Globus pallidus (tissue), 1 donor: ENCODE measurements around the gene PPM1H.

ENCODE experiments used
- DNase-seq: peaks from one replicate; pipeline ENCODE4 v3.0.0-alpha.2; 2015; ENCODE audit warnings: low spot score

Gene PPM1H

DNA sequence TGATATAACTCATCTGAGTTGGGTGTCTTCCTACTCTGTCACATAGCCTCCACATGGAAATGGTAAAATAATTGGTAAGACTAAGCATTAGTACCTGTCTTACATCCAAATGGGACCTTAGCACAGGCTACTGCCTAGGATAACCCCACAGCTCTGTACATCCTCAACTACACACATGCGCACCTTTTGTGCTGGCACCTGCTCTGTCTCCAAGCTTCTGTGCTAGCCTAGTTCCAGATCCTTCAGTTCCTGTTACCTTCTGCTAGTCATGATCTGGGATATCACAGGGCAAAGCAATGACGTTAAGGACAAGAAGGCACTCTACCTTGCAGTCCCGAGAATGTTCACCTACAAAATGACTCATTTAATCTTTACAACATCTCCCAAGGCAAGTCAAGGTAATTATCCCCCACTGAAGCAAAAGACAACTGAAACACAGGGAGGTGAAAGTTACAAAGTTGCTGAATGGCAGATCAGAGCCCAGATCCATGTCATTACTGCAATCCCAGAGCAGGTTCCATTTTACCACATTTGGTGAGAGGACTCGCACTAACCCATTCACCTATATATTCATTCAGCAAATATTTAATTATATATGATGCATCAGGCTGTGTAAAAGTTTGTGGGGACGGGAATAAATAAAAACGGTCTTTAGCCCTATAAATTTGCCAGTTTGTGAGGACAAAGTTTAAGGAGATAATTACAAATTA lies 61.7 kb downstream of the PPM1H start:
- no peak for DNase-seq

DNA sequence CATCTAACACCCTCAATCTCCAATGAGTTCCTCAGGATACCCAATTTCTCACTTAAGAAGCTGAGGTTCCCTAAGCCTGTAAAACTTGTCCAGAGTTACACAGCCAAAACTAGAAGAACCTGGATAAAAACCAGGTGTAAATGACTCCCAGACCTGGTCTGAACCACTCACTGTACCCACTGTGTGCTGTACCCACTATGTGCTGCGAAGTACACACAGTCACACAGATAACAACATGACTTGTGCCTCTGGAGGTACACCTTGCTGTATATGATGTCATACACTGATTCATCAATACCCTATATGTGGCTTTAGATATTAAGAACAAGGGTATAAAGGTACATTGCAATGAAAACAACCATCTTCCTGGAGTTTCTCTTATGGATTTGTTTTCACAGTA lies 66.1 kb downstream of the PPM1H start:
- DNase-seq, result no peak

DNA sequence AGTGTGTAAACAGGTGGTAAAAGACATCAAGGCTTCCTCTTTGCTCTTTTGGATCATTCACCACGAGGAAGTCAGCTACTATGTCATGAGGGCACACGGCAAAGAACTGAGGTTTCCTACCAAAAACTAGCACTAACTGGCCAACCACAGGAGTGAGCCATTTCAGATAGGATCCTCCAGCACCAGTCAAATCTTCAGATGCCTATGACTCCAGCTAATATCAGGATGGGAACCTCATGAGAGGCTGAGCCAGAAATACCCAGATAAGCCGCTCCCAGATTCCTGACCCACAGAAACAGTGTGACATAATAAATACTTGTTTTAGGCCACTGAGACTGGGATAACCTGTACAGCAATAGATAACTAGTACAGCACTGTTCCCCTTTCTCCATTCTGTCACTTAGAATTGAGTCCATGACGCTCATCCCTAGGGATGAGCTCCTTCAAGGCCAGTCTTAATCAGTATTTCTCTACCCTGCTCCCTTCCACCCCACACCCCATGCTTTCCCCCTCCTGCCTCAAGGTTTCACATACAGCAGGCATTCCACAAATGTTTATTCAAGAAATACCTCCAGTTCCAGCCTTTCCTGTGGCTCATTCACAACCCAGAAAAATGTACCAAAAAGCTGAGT lies 68.4 kb downstream of the PPM1H start:
- DNase-seq, result no peak

DNA sequence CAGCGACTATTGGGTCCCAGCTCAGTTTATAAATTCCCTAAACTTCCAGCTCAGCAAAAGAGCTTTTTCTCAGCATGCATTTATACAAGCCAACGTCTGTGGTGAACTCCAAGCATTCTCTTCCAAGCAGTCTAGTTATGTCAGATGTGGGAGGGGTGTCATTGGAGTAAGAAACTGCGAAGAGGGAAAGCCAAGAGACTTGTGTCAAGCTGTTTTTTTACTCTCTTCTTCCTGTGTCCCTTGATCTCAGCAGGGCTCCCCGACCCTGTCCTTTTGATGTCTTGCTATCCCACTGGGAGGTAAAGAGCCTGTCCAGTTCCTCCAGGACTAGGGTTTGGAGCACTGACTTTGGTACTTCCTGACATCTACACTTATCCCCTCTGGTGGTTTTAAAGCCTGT lies 69.0 kb downstream of the PPM1H start:
- no peak for DNase-seq

DNA sequence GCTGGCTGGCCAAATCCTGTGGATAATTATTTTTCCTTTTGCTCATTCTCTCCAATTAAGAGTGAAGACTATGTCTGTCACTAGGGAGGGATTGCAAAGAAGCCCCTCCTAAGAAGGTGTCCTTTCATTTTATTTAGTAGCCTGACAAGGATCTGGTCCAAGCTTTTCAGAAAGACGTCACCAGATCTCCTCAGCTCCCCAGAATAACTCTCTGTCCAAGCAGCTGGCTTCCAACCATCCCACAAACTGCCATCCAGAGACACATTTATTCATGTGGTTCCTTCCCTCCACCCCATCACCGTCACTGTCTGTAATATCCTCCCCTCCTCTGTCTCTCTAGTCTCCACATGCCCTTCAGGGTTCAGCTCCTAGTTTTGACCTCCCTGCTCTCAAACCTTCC lies 69.9 kb downstream of the PPM1H start:
- DNase-seq, result peak; percentile 72

DNA sequence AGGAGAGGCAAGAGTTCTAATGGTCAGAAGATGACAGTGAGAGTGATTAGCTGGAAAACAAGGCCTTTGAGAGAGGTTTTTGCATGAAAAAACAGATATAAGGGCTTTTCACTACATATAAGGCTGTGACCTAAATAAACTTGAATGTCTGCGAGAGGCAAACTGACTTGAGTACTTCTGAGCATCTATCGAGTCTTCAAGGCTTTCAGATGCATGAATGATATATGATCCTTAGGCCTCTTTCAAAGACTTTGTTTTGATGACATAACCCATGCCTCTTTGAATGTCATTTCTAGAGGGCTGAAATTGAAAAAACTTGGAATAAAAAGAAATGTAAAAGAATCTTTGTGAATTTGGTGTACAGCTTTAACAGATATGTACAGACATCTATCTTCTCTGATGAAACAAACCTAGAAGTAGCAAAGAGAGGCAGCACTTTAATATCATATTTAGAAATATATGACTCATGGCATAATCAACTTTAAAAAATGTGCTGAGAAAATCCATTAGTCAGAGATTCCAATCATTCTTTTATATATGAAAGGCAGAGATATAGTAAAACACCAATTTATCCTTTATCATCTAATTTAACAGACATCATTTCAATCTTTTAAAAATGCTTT lies 72.6 kb downstream of the PPM1H start:
- DNase-seq, result no peak

DNA sequence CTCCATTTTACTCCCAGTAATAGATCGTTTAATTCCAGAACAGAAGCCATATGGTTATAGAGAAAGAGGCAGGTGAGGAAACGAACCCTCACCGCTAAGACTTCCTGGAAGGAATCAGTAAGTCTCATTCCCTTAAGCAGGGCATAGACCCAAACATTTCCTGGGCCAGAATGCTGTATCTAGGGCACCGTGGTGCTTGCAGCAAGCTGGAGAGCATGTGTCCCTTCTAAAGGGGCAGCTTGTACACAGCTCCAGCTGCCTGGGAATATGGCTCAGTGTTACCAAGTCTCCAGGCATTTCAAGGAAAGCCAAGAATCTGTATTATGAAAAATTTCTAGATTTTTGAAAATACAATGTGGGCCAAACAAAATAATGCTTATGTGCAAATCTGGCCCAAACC lies 73.4 kb downstream of the PPM1H start:
- no peak for DNase-seq

DNA sequence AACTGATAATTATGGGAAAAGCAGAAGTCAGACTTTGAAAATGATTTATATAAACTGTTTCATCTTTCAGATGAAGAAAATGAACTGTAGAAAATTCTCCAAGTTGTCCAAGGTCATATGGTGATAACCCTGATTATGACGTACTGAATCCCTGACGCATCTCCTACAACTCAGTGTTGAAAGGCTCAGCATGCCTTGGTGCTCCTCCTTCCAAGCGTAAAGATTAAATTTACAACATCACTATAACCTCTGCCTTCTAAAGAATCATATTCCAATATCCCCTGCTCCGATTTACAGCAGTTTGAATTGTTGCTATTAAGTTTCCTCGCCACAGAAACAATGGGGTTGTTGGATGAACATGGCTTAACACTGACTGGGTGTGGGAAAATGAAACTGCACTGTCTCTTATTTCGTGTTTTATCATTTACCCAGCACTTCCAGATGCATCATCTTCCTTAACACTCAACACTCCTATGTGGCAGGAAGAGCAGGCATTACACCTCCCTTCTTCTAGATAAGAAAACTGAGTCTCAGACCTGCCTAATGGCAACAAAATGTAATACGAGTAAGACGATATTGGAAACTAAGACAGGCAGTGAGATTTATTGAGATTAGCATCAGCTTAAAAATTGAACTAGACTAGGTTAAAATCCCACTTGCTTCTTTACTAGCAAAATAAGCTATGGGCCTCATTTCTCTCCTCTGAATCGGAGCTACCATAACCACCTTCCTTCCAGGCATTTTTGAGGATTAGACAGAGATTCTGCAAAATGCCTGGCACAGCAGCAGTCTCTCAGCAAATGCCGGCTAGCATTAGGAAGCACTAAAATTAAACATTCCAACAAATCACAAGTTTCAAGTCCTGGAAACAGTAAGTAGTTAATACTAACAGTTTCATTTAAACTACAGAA lies 74.2 kb downstream of the PPM1H start:
- DNase-seq, result peak; percentile 55

DNA sequence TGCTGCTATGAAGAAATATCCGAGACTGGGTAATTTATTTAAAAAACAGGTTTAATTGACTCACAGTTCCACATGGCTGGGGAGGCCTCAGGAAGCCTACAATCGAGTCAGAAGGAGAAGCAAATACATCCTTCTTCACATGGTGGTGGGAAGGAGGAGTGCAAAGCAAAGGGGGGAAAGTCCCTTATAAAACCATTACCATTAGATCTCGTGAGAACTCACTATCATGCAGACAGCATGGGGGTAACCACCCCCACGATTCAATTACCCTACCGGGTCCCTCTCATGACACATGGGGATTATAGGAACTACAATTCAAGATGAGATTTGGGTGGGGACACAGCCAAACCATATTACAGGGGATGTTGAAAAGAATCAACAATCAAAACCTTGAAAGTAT lies 74.9 kb downstream of the PPM1H start:
- DNase-seq, result no peak

DNA sequence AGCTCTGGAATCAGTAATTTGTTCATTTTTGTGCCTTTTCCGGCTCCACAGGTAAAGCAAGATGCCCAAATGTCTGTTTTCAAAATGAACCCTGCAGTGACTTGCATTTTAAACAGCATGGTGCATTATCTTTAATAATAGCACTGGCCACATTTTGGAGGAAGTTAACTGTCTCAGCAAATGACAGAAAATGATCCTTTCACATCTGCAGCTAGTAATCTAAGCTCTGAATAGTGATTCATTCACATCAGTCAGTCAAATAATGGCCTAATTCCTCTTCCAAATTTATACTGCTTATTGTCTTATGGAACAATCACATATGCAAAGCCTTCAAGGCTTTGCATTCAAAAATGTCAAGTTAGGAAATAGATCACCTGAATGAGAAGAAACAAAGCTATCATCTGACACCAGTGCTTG lies 75.6 kb downstream of the PPM1H start:
- DNase-seq, result peak; percentile 51

DNA sequence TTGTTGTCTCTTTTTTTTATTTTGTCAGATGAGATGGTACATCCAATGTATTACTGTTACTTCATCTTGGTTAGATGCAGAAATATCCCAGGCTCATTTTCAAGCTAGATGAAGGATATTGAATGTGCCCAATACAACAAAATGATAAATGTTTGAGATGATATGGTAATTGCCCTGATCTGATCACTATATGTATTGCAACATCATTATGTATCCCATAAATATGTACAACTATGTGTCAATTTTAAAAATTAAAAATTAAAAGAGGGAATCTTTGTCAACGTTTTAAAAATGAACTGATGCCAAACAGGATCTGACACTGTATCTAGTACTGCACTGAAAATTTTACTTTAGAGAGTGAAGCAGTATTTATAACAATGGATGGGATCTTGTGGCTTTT lies 78.5 kb downstream of the PPM1H start:
- no peak for DNase-seq

DNA sequence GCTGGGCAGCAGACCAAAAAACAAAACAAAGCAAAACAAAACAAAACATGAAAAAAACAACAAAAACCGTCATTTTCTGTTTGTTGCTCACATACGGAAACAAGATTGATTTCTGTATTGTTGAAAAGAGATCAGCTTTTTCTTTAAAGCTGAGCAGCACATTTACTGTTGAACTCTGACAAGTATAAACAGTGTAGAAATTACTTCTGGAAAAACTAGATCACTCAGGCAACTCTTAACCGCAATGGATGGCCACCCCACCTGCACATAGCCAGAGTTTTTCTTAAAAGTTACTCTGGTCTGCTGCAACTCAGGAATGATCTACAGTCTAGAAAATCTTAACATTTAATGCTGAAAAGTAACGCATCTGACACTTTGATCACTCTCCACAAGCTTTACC lies 80.9 kb downstream of the PPM1H start:
- DNase-seq, result no peak

DNA sequence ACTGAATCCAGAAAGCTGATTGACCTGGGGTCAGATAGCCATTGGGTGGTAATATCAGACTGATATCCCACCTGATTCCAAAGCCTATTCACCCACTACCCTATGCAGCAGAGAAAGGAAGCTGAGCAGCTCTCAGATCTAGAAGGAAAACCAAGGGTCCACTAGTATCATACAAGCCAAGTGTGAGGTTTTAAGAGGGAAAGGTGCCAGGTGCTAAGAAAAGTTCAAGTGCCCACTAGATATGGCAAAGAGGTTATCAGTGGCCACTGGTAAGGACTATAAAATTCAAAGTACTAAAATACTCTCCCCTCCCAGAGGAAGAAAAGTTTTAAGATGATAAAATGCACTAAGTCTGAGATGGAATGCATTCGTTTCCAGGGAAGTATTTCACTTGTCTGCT lies 85.6 kb downstream of the PPM1H start:
- DNase-seq, result no peak

DNA sequence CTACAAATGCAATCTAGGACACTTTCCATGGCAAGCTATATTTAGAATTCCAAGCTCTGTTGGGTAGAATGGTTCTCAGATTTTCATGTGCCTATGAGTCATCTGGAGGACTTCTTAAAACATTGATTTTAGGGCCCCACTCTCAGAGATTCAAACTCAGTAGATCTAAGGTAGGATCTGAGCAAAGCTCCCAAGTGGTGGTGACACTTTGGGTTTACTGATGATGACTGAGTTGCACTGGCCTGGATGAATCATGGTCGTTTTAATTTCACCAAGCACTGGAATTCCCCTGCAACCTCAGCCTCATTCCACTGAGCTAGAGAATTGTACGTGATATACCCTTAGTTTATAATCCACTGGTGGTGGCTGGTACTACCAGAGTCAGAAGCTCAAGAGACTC lies 86.5 kb downstream of the PPM1H start:
- DNase-seq, result no peak

DNA sequence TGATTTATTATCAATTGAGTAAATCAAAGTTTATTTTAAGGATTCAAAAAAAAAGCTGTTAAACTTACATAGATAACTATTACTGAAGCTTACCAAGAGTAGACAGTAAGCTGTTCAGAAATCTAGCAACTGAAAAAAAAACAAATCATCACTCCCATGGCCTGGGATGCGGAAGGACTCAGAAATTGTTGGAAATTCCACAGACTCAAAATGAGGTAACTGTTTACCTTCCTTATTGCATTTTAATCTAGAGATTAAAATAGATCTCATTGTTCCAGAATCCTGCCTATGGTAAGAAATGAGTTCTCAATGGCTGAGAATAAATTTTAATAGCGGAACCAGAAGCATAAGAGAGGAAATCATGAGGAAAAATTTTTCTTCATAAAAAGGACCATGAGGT lies 87.2 kb downstream of the PPM1H start:
- DNase-seq, result no peak

DNA sequence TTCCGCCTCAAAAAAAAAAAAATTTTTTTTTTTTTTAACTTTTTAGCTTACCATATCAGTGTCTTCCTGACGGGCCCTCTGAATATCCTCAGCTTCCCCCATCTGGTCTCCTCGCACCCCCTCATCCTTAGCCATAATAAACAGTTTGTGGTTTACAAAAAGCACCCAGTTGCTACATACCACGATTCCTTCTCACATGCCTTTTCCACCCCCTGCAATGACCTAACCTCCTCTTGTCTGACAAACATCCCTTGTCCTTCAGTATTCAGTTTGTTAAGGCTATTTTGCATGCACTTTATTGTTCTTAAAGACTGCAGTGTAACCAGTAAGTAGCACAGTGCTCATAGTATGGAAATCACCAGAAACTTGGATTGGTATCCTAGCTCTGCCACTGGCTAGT lies 88.5 kb downstream of the PPM1H start:
- DNase-seq, result no peak

DNA sequence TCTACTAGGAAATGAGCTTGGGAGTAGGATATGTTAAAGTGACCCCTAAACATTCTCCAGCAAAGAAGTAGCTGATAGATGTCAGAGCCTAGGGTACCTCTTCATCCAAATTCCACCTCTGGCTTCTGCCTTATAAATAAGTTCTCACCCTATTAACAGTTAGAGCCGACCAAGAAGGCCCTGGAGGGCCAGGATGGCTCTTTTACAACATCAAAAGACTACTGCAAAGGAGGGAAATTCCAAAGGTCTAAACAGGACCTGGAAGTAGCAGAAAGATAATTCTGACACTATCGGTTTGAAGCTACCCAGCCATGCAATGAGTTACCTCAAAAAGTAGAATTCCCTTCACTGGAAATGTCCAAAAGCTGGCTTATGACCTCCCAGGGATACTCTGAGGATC lies 90.0 kb downstream of the PPM1H start:
- no peak for DNase-seq

DNA sequence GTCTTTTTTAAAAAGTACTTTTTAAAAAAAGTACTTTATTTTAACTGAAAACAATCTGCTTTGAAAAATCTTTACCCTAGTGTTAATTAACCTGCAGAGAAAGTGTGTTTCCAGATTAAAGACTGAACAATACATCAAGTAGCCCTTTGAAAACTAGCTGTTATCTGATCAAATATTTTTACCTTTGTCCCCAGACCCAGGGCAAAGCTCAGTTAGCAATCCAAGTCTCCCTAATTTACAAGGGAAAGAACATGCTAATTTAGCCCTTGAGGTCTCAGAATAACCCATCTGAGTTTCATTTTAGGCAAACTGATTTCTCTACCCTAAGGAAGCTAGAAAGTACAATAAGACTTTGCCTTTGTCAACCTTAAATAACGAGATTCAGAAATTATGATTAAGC lies 91.2 kb downstream of the PPM1H start:
- no peak for DNase-seq

DNA sequence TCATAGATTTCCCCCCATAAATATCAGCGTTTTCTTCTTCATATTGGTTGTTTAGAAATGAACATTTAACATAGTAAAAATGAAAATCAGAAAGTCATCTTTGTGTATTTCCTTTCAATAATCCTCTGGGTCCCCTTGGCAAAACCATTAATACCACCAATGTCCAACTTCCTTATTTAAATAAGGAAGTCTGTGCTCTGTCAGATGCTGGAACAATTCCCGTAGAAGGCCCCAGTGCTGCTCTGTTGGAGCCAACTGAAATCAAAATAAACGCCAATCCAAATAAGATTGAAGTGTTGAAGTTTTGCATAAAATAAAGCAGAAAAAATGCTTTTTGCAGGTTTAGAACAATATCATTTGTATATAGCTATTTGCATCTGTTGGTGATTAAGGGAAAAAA lies 93.1 kb downstream of the PPM1H start:
- no peak for DNase-seq

DNA sequence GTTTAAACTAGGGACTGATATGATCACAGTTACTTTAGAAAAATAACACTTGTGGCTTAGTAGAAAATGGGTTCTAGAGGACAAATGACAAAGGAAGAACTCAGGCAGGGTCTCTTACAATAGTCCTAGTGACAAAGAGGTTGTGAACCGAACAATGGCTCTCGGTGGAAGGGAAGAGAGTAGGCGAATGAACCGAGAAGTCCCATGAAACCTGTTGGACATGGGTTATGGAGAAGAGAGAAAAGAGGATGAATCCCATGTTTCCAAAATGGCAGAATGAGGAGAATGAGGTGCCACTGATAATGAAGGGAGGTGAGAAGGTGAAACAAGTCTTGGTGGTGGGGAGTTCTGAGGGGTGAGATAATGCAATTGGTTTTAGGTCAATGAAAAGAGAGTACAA lies 94.1 kb downstream of the PPM1H start:
- DNase-seq, result no peak

DNA sequence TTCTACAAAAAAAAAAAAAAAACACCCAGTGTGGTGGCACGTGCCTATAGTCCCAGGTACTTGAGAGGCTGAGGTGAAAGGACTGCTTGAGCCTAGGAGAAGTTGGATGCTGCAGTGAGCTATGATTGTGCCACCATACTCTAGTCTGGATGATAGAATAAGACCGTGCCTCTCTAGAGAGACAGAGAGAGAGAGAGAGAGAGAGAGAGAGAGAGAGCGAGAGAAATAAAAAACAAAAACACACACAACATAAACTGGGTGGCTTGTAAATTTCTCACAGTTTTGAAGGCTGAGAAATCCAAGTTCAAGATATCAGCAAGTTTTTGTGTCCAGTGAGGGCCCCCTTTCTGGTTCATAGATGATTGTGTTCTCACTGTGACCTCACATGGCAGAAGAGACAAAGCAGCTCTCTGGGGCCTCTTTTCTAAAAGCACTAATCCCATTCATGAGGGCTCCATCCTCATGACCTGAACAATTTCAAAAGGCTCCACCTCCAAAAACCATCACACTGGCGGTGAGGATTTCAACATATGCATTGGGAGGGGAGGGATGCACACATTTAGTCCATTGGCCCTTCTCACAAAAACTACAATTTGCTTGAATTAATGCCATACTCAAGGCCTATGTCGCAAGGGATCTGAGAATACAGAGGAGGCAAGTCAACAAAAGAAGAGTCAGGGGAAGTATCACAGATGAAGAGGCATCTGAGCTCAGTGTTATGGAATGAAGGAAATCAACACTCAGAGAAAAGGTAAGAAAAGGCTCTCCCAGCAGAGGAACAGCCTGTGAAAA lies 94.9 kb downstream of the PPM1H start:
- DNase-seq, result no peak
